Sigmoid colon (tissue), 7 donors: ENCODE measurements around the gene EIF4A3. TPM values are rescaled to one million over a fixed set of nuclear protein-coding genes. Genes with fewer than 3 reads are reported as not detected.
A peak's percentile ranks its signal among the peaks of the same experiment; 100 is the strongest.
"Not testable (repeated sequence)": the region's sequence is repeated elsewhere in the genome, so short reads cannot be mapped to it uniquely, and the experiment has no call there.

ENCODE experiments used
- DNase-seq: peaks from one replicate; pipeline ENCODE4 v3.0.0-alpha.2; 2019
- H3K27ac ChIP-seq, 4 donors: fragments of 200-600 bp; sonication (generic); one replicate each; pipeline ENCODE4 v1.5.1; 2016 to 2019; ENCODE audit warnings: mild to moderate bottlenecking in 1 of 4
- H3K27me3 ChIP-seq, 3 donors: fragments of 200-600 bp; sonication (generic); one replicate each; pipeline ENCODE4 v1.5.1; 2019; ENCODE audit warnings: mild to moderate bottlenecking in 1 of 3
- H3K36me3 ChIP-seq, 4 donors: fragments of 200-600 bp; sonication (generic); one replicate each; pipeline ENCODE4 v1.5.1; 2016 to 2019
- H3K4me1 ChIP-seq, 4 donors: fragments of 200-600 bp; sonication (generic); one replicate each; pipeline ENCODE4 v1.5.1; 2017 to 2019
- H3K4me3 ChIP-seq, 4 donors: fragments of 200-600 bp; sonication (generic); one replicate each; pipeline ENCODE4 v1.5.1; 2017 to 2019; ENCODE audit warnings: mild to moderate bottlenecking in 2 of 4, moderate library complexity in 1 of 4
- H3K9me3 ChIP-seq, 4 donors: fragments of 200-600 bp in 3 of 4; sonication (generic) in 3 of 4; one replicate each; pipeline versions ENCODE4 v1.5.1 to v1.6.1; 2013 to 2019
- EP300 ChIP-seq, 4 donors: sonication (generic); formaldehyde crosslinking; IDR thresholded peaks; one replicate each; pipeline ENCODE4 v1.6.1; 2017; ENCODE audit warnings: antibody characterized with exemption in 4 of 4
- POLR2A ChIP-seq, 2 donors: fragments of 450-650 bp; IDR thresholded peaks; one replicate each; pipeline ENCODE4 v1.6.1; 2016; ENCODE audit warnings: antibody characterized with exemption in 2 of 2, mild to moderate bottlenecking in 2 of 2, moderate library complexity in 2 of 2
- POLR2AphosphoS5 ChIP-seq, 4 donors: sonication (generic); formaldehyde crosslinking; IDR thresholded peaks; one replicate each; pipeline ENCODE4 v1.6.1; 2017; ENCODE audit warnings: antibody characterized with exemption in 4 of 4
- WGBS, 2 donors: extraction: QIAGEN DNeasy Blood & Tissue Kit; methylation state at CpG; one replicate each; pipeline ENCODE4 v1.1.7; 2013; 5-methylcytosine and 5-hydroxymethylcytosine counted together
- intact Hi-C: fragments of 100-400 bp; cut with DNase I; formaldehyde crosslinking; loops from one replicate; pipeline ENCODE4 v1.15.1; 2023
- polyA plus RNA-seq, 3 donors: library from polyadenylated mRNA; stranded (reverse); fragments of 200-250 nt; gene quantifications; one replicate each; pipeline ENCODE4 v1.2.3, GENCODE V29; 2013
- total RNA-seq, 4 donors: library from RNA; depleted of rRNA; stranded (reverse); fragments of >200 nt; gene quantifications; one replicate each; pipeline ENCODE4 v1.1.0, GENCODE V29; 2016
- TF ChIP-seq, protein P1 (sequence below), 4 experiments: fragments of 450-650 bp in 3 of 4; fragments of 200-600 bp in 1 of 4; IDR thresholded peaks; one replicate each; pipeline ENCODE4 v1.5.1; 2016 to 2019; ENCODE audit warnings: antibody characterized with exemption in 4 of 4, mild to moderate bottlenecking in 3 of 4, moderate library complexity in 2 of 4
- donor health status: healthy with polysubstance abuse.
- donor health status: Bipolar disorder and iron deficiency.
- donor health status: healthy.

Gene EIF4A3
- total and polyA plus RNA-seq, 7 donors, result 26.6 to 97.1 (median 45.1) TPM

GRCh38 chr17:80095844-80096475 is 51.0 kb downstream of the EIF4A3 start:
- TF ChIP-seq, protein P1, sequence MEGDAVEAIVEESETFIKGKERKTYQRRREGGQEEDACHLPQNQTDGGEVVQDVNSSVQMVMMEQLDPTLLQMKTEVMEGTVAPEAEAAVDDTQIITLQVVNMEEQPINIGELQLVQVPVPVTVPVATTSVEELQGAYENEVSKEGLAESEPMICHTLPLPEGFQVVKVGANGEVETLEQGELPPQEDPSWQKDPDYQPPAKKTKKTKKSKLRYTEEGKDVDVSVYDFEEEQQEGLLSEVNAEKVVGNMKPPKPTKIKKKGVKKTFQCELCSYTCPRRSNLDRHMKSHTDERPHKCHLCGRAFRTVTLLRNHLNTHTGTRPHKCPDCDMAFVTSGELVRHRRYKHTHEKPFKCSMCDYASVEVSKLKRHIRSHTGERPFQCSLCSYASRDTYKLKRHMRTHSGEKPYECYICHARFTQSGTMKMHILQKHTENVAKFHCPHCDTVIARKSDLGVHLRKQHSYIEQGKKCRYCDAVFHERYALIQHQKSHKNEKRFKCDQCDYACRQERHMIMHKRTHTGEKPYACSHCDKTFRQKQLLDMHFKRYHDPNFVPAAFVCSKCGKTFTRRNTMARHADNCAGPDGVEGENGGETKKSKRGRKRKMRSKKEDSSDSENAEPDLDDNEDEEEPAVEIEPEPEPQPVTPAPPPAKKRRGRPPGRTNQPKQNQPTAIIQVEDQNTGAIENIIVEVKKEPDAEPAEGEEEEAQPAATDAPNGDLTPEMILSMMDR (IDR thresholded peaks at IDR 0.05), result no peak
- no peak for TF ChIP-seq EP300 (IDR thresholded peaks at IDR 0.05)
- TF ChIP-seq POLR2A (IDR thresholded peaks at IDR 0.05), result no peak
- TF ChIP-seq POLR2AphosphoS5 (IDR thresholded peaks at IDR 0.05), result no peak
- H3K4me3 ChIP-seq, result no peak overlapping the region
- no peaks in the 10 kb centered on the region for H3K9me3 ChIP-seq
- intact Hi-C loops, result no loop called here
- no peak overlapping the region for H3K27ac ChIP-seq
- H3K27me3 ChIP-seq, result no peaks in the 10 kb centered on the region
- H3K4me1 ChIP-seq, result peaks cover 0 to 8% (median 6%) of the 10 kb centered on the region in 4 donors
- WGBS, 2 donors, result 85 to 88% methylated on average over 16 of the region's 16 CpGs
- DNase-seq, result peak; percentile 58
- H3K36me3 ChIP-seq, result no peaks in the 10 kb centered on the region

DNA sequence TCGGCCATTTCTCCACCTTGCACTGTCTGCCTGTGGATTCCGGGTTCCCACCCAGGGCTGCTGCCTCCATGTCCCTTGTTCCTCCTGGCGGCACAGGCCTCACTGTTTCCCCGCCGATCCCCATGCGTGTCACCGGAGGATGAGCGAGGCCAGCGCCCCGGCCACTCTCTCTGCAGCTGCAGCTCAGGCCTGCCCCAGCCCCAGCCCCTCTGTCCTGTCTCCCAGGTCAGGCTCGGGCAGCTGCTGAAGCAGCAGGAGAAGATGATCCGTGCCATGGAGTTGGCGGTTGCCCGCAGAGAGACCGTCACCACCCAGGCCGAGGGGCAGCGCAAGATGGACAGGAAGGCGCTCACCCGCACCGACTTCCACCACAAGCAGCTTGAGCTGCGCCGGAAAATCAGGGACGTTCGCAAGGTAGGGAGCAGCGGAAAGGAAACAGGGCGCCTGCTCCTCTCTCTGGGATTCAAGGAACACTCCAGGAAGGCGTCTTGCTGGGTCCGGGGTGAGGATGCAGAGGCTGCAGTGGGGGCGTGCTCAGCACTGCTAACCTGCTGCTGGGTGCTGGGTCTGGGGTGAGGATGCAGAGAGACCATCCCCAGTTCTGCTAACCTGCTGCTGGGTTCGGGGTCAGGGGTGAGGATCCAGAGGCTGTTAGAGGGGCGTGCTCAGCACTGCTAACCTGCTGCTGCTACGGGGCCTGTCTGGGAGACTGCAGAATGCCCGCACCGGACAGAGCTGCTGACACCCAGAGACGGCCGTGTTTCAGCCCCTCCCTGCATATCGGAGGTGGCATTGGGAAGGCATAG is 51.7 kb downstream of the EIF4A3 start:
- H3K4me1 ChIP-seq, result peaks cover 0 to under 1% (median 0%) of the 10 kb centered on the region in 4 donors
- no peak overlapping the region for H3K4me3 ChIP-seq
- H3K27ac ChIP-seq, result no peak overlapping the region
- intact Hi-C loops, result no loop called here
- DNase-seq, result peak; percentile 66
- no peaks in the 10 kb centered on the region for H3K27me3 ChIP-seq
- 92 to 93% methylated on average over 37 of the region's 37 CpGs for WGBS, 2 donors
- no peak for TF ChIP-seq POLR2AphosphoS5 (IDR thresholded peaks at IDR 0.05)
- TF ChIP-seq EP300 (IDR thresholded peaks at IDR 0.05), result no peak
- TF ChIP-seq POLR2A (IDR thresholded peaks at IDR 0.05), result no peak
- TF ChIP-seq, protein P1 (IDR thresholded peaks at IDR 0.05), result no peak
- no peaks in the 10 kb centered on the region for H3K9me3 ChIP-seq
- no peaks in the 10 kb centered on the region for H3K36me3 ChIP-seq

GRCh38 chr17:80092959-80093358 is 54.0 kb downstream of the EIF4A3 start:
- intact Hi-C loops, result no loop called here
- no peaks in the 10 kb centered on the region for H3K4me1 ChIP-seq
- no peaks in the 10 kb centered on the region for H3K9me3 ChIP-seq
- 66 to 81% methylated on average over 8 of the region's 8 CpGs for WGBS, 2 donors
- H3K36me3 ChIP-seq, result no peaks in the 10 kb centered on the region
- no peak overlapping the region for H3K4me3 ChIP-seq
- peak overlapping the region in 3 of 4 donors; percentile 38 to 48 (median 42) for H3K27ac ChIP-seq
- TF ChIP-seq POLR2A (IDR thresholded peaks at IDR 0.05) (no peak), POLR2AphosphoS5 (IDR thresholded peaks at IDR 0.05) (no peak), EP300 (IDR thresholded peaks at IDR 0.05) (no peak)
- TF ChIP-seq, protein P1 (IDR thresholded peaks at IDR 0.05), result no peak
- DNase-seq, result peak; percentile 64
- H3K27me3 ChIP-seq, result no peaks in the 10 kb centered on the region

- H3K27ac ChIP-seq, result no peak overlapping the region
- intact Hi-C loops, result no loop called here
Observed at GRCh38 chr17:80091376-80091775, 55.6 kb downstream of the EIF4A3 start.

DNA sequence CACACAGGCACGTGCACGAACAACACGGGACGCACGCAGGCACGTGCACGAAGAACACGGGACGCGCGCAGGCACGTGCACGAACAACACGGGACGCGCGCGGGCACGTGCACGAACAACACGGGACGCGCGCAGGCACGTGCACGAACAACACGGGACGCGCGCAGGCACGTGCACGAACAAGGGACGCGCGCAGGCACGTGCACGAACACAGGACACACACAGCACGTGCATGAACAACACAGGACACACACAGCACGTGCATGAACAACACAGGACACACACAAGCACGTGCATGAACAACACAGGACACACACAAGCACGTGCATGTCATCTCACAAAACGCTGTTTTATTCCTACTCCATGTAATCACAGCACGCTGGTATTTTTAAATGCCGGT is 56.8 kb downstream of the EIF4A3 start:
- DNase-seq, H3K4me3 ChIP-seq, H3K27ac ChIP-seq, H3K4me1 ChIP-seq, H3K9me3 ChIP-seq, H3K27me3 ChIP-seq, intact Hi-C loops, H3K36me3 ChIP-seq: not testable (repeated sequence)
- 93 to 95% methylated on average over 44 of the region's 44 CpGs for WGBS, 2 donors

More at GRCh38 chr17:80091376-80091775, 55.6 kb downstream of the EIF4A3 start:
- H3K9me3 ChIP-seq, result no peaks in the 10 kb centered on the region
- H3K4me3 ChIP-seq, result no peak overlapping the region
- H3K4me1 ChIP-seq, result no peaks in the 10 kb centered on the region
- H3K27me3 ChIP-seq, result no peaks in the 10 kb centered on the region
- TF ChIP-seq, protein P1 (IDR thresholded peaks at IDR 0.05), result no peak
- TF ChIP-seq POLR2AphosphoS5 (IDR thresholded peaks at IDR 0.05) (no peak), EP300 (IDR thresholded peaks at IDR 0.05) (no peak), POLR2A (IDR thresholded peaks at IDR 0.05) (no peak)
- H3K36me3 ChIP-seq, result no peaks in the 10 kb centered on the region
- no peak for DNase-seq
- 93% methylated on average over 4 of the region's 4 CpGs for WGBS, 2 donors
